ENCODE data around the gene KRT74. TPM values are rescaled to one million over a fixed set of nuclear protein-coding genes. Genes with fewer than 3 reads are reported as not detected.

Gene KRT74
- polyA plus RNA-seq, 1 donor (not counting 4 experiments of a cell fraction or from before 2014, with no cell fraction given): 0.17 TPM

- H3K9me3 ChIP-seq (ENCODE audit: control insufficient read depth, low read depth, low read length): no peaks in the 10 kb centered on the region
- H3K27ac ChIP-seq (ENCODE audit: control insufficient read depth, insufficient read depth, low read length): no peak overlapping the region
- peaks cover 25% of the 10 kb centered on the region for H3K4me1 ChIP-seq (ENCODE audit: control insufficient read depth, extremely low read depth, insufficient read depth, low read length)
- no peak for FAIRE-seq
- TF ChIP-seq EZH2 (IDR thresholded peaks at IDR 0.05; ENCODE audit: low read length) (no peak), CTCF (optimal IDR thresholded peaks at IDR 0.05 in 1 of 3, IDR thresholded peaks at IDR 0.05 in 1 of 3, conservative IDR thresholded peaks at IDR 0.05 in 1 of 3; ENCODE audit: extremely low read depth in 1 of 3, insufficient read depth in 2 of 3, low read length in 3 of 3) (no peak)
- H3K79me2 ChIP-seq (ENCODE audit: control insufficient read depth, insufficient read depth, low read length): no peaks in the 10 kb centered on the region
- H3K4me2 ChIP-seq (ENCODE audit: control insufficient read depth, extremely low read depth, insufficient read depth, low read depth, low read length): no peak overlapping the region
- no peaks in the 10 kb centered on the region for H3K36me3 ChIP-seq (ENCODE audit: control insufficient read depth in 2 of 2, extremely low read depth in 1 of 2, insufficient read depth in 2 of 2, low read length in 2 of 2)
- no peaks in the 10 kb centered on the region for H3K9me1 ChIP-seq (ENCODE audit: control insufficient read depth, extremely low read depth, insufficient read depth, low read length)
- dilution Hi-C loops (cut with MboI; ENCODE audit: extremely low pct_ligation_motif_present, low sequenced_read_pairs): no loop called here
- no peak overlapping the region for H3K9ac ChIP-seq (ENCODE audit: control insufficient read depth, extremely low read depth, insufficient read depth, low read length)
- DNase-seq (ENCODE audit: low read depth, low spot score): no peak
- H3K4me3 ChIP-seq (ENCODE audit: control insufficient read depth in 2 of 3, extremely low read depth in 1 of 3, insufficient read depth in 2 of 3, low read depth in 1 of 3, low read length in 3 of 3): no peak overlapping the region
- H2AFZ ChIP-seq (ENCODE audit: control insufficient read depth, low read length): no peak overlapping the region
- no peaks in the 10 kb centered on the region for H4K20me1 ChIP-seq (ENCODE audit: control insufficient read depth, extremely low read depth, insufficient read depth, low read length)
- no peaks in the 10 kb centered on the region for H3K27me3 ChIP-seq (ENCODE audit: control insufficient read depth, extremely low read depth, insufficient read depth, low read length)
These were observed 44.2 kb downstream of the KRT74 start for GRCh38 chr12:52529417-52529816.

- Histone ChIP-seq H2AFZ (ENCODE audit: control insufficient read depth, low read length) (no peak overlapping the region), H3K36me3 (ENCODE audit: control insufficient read depth in 2 of 2, extremely low read depth in 1 of 2, insufficient read depth in 2 of 2, low read length in 2 of 2) (no peaks in the 10 kb centered on the region), H3K9me1 (ENCODE audit: control insufficient read depth, extremely low read depth, insufficient read depth, low read length) (no peaks in the 10 kb centered on the region), H4K20me1 (ENCODE audit: control insufficient read depth, extremely low read depth, insufficient read depth, low read length) (no peaks in the 10 kb centered on the region), H3K27ac (ENCODE audit: control insufficient read depth, insufficient read depth, low read length) (no peak overlapping the region), H3K9me3 (ENCODE audit: control insufficient read depth, low read depth, low read length) (no peaks in the 10 kb centered on the region), H3K4me1 (ENCODE audit: control insufficient read depth, extremely low read depth, insufficient read depth, low read length) (peaks cover 32% of the 10 kb centered on the region), H3K9ac (ENCODE audit: control insufficient read depth, extremely low read depth, insufficient read depth, low read length) (no peak overlapping the region), H3K4me2 (ENCODE audit: control insufficient read depth, extremely low read depth, insufficient read depth, low read depth, low read length) (no peak overlapping the region), H3K27me3 (ENCODE audit: control insufficient read depth, extremely low read depth, insufficient read depth, low read length) (no peaks in the 10 kb centered on the region), H3K4me3 (ENCODE audit: control insufficient read depth in 2 of 3, extremely low read depth in 1 of 3, insufficient read depth in 2 of 3, low read depth in 1 of 3, low read length in 3 of 3) (no peak overlapping the region), H3K79me2 (ENCODE audit: control insufficient read depth, insufficient read depth, low read length) (no peaks in the 10 kb centered on the region)
- dilution Hi-C loops (cut with MboI; ENCODE audit: extremely low pct_ligation_motif_present, low sequenced_read_pairs): no loop called here
- no peak for FAIRE-seq
- no peak for DNase-seq (ENCODE audit: low read depth, low spot score)
- TF ChIP-seq EZH2 (IDR thresholded peaks at IDR 0.05; ENCODE audit: low read length): no peak
- no peak for TF ChIP-seq CTCF (optimal IDR thresholded peaks at IDR 0.05 in 1 of 3, IDR thresholded peaks at IDR 0.05 in 1 of 3, conservative IDR thresholded peaks at IDR 0.05 in 1 of 3; ENCODE audit: extremely low read depth in 1 of 3, insufficient read depth in 2 of 3, low read length in 3 of 3)
These were observed 45.0 kb downstream of the KRT74 start for GRCh38 chr12:52528641-52529143.
